Glutamatergic neuron (in vitro differentiated cells): ENCODE data around the gene TMEM269. TPM values are rescaled to one million over a fixed set of nuclear protein-coding genes. Genes with fewer than 3 reads are reported as not detected.

Experiments
- DNase-seq: peaks from one replicate; pipeline ENCODE4 v3.0.0; 2022
- H3K27ac Mint-ChIP-seq: one replicate; pipeline ENCODE4 v1.8.0; 2020; ENCODE audit warnings: mild to moderate bottlenecking, mixed read lengths, inconsistent platforms; ENCODE audit not compliant: unreplicated experiment
- H3K27me3 Mint-ChIP-seq: one replicate; pipeline ENCODE4 v1.8.0; 2020; ENCODE audit warnings: mild to moderate bottlenecking, moderate library complexity, mixed read lengths, inconsistent platforms; ENCODE audit not compliant: unreplicated experiment
- H3K36me3 Mint-ChIP-seq: one replicate; pipeline ENCODE4 v1.8.0; 2020; ENCODE audit warnings: mild to moderate bottlenecking, mixed read lengths, inconsistent platforms; ENCODE audit not compliant: unreplicated experiment
- H3K4me1 Mint-ChIP-seq: one replicate; pipeline ENCODE4 v1.8.0; 2020; ENCODE audit warnings: mild to moderate bottlenecking, low read depth, mixed read lengths, inconsistent platforms; ENCODE audit not compliant: unreplicated experiment
- H3K4me3 Mint-ChIP-seq: one replicate; pipeline ENCODE4 v1.8.0; 2020; ENCODE audit warnings: mild to moderate bottlenecking, mixed read lengths, inconsistent platforms; ENCODE audit not compliant: unreplicated experiment
- H3K9me3 Mint-ChIP-seq: one replicate; pipeline ENCODE4 v1.8.0; 2020; ENCODE audit warnings: mild to moderate bottlenecking, moderate library complexity, mixed read lengths, inconsistent platforms; ENCODE audit not compliant: unreplicated experiment
- CTCF ChIP-seq: fragments of 200-600 bp; sonication (generic); IDR thresholded peaks from one replicate; pipeline ENCODE4 v1.5.0; 2021; ENCODE audit not compliant: partially characterized antibody, unreplicated experiment
- total RNA-seq: library from RNA; stranded (reverse); fragmentation: NEBNext Ultra II Directional; extraction: Animal tissue kit (Norgen Biotek cat#: 25700); gene quantifications from one replicate; pipeline ENCODE4 v1.2.1, GENCODE V29; 2021; ENCODE audit not compliant: unreplicated experiment

TMEM269 gene
- total RNA-seq, 1 donor from 2014 or later, result 0.32 TPM

GRCh38 chr1:42825036-42825851, 40.5 kb downstream of the TMEM269 start:
- no peaks in the 10 kb centered on the region for H3K9me3 Mint-ChIP-seq
- H3K4me1 Mint-ChIP-seq, result peaks cover 3% of the 10 kb centered on the region
- TF ChIP-seq CTCF, result no peak
- no peak overlapping the region for H3K4me3 Mint-ChIP-seq
- DNase-seq, result no peak
- no peak overlapping the region for H3K27ac Mint-ChIP-seq
- no peaks in the 10 kb centered on the region for H3K27me3 Mint-ChIP-seq
- no peaks in the 10 kb centered on the region for H3K36me3 Mint-ChIP-seq

GRCh38 chr1:42830631-42831030, 45.8 kb downstream of the TMEM269 start:
- H3K27me3 Mint-ChIP-seq, result no peaks in the 10 kb centered on the region
- H3K9me3 Mint-ChIP-seq, result no peaks in the 10 kb centered on the region
- TF ChIP-seq CTCF, result no peak
- H3K36me3 Mint-ChIP-seq, result no peaks in the 10 kb centered on the region
- DNase-seq, result no peak
- peaks cover 1% of the 10 kb centered on the region for H3K4me1 Mint-ChIP-seq
- no peak overlapping the region for H3K4me3 Mint-ChIP-seq
- no peak overlapping the region for H3K27ac Mint-ChIP-seq

- H3K4me1 Mint-ChIP-seq, result peaks cover 1% of the 10 kb centered on the region
- no peak overlapping the region for H3K4me3 Mint-ChIP-seq
These were observed 46.5 kb downstream of the TMEM269 start for GRCh38 chr1:42831273-42831672.

GRCh38 chr1:42832641-42833240, 48.0 kb downstream of the TMEM269 start:
- TF ChIP-seq CTCF, result no peak
- H3K4me3 Mint-ChIP-seq, result no peak overlapping the region
- DNase-seq, result no peak
- H3K36me3 Mint-ChIP-seq, result no peaks in the 10 kb centered on the region
- no peaks in the 10 kb centered on the region for H3K27me3 Mint-ChIP-seq
- peaks cover 1% of the 10 kb centered on the region for H3K4me1 Mint-ChIP-seq
- no peaks in the 10 kb centered on the region for H3K9me3 Mint-ChIP-seq
- no peak overlapping the region for H3K27ac Mint-ChIP-seq

More at GRCh38 chr1:42831273-42831672, 46.5 kb downstream of the TMEM269 start:
- DNase-seq, result no peak
- no peaks in the 10 kb centered on the region for H3K9me3 Mint-ChIP-seq
- H3K27me3 Mint-ChIP-seq, result no peaks in the 10 kb centered on the region
- no peak for TF ChIP-seq CTCF
- H3K27ac Mint-ChIP-seq, result no peak overlapping the region
- no peaks in the 10 kb centered on the region for H3K36me3 Mint-ChIP-seq

DNA sequence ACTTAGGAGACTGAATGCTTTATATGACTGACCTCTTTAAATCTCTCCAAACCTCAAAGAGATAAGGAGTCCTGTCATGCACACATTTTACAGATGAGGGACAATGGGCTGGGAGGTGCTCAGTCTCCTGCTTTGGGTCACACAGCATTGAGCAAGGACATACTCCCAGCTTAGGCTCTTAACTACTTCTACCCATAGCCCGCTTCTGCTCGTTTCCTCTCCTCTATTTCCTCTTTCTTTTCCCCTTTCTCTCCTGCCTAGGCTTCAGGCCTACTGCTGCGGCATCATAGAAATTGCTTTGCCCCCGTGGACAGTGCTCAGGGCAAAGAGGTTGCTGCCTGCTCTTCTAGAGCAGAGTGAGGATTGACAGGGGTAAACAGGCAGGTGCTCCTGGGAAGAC, 49.2 kb downstream of the TMEM269 start:
- no peaks in the 10 kb centered on the region for H3K36me3 Mint-ChIP-seq
- DNase-seq, result no peak
- no peaks in the 10 kb centered on the region for H3K27me3 Mint-ChIP-seq
- no peak for TF ChIP-seq CTCF
- H3K27ac Mint-ChIP-seq, result no peak overlapping the region
- H3K4me1 Mint-ChIP-seq, result no peaks in the 10 kb centered on the region
- no peak overlapping the region for H3K4me3 Mint-ChIP-seq
- no peaks in the 10 kb centered on the region for H3K9me3 Mint-ChIP-seq
